ENCODE results near the gene MGRN1.

MGRN1 gene

GRCh38 chr16:4700997-4701743 is 76.5 kb downstream of the MGRN1 start:
- no peak for DNase-seq (ENCODE audit: insufficient read length, low spot score)
- TF ChIP-seq, protein P1, sequence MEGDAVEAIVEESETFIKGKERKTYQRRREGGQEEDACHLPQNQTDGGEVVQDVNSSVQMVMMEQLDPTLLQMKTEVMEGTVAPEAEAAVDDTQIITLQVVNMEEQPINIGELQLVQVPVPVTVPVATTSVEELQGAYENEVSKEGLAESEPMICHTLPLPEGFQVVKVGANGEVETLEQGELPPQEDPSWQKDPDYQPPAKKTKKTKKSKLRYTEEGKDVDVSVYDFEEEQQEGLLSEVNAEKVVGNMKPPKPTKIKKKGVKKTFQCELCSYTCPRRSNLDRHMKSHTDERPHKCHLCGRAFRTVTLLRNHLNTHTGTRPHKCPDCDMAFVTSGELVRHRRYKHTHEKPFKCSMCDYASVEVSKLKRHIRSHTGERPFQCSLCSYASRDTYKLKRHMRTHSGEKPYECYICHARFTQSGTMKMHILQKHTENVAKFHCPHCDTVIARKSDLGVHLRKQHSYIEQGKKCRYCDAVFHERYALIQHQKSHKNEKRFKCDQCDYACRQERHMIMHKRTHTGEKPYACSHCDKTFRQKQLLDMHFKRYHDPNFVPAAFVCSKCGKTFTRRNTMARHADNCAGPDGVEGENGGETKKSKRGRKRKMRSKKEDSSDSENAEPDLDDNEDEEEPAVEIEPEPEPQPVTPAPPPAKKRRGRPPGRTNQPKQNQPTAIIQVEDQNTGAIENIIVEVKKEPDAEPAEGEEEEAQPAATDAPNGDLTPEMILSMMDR (IDR thresholded peaks at IDR 0.05; ENCODE audit: insufficient read depth, missing control alignments): no peak
- no peak for FAIRE-seq

- FAIRE-seq (no peak), DNase-seq (ENCODE audit: insufficient read length, low spot score) (no peak)
- TF ChIP-seq, protein P1 (IDR thresholded peaks at IDR 0.05; ENCODE audit: insufficient read depth, missing control alignments): no peak
These were observed 77.3 kb downstream of the MGRN1 start for GRCh38 chr16:4701791-4702465.

DNA sequence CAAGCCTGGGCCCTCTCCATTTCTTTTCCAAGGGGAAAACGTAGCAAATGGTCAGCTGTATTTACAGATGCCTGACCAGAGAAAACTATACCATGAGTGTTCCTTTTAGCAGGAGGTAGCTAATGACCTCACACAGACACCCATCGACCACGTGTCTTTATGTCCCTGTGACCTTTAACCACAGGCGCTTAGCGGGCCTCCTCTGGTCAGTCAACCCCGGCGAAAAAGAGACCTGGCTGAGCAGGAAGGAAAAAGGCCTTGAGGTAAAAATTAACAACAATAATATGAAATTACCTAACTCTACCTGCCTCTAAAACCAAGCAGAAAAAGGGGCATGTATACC is 77.8 kb downstream of the MGRN1 start:
- TF ChIP-seq, protein P1 (IDR thresholded peaks at IDR 0.05; ENCODE audit: insufficient read depth, missing control alignments): no peak
- FAIRE-seq: no peak
- no peak for DNase-seq (ENCODE audit: insufficient read length, low spot score)

DNA sequence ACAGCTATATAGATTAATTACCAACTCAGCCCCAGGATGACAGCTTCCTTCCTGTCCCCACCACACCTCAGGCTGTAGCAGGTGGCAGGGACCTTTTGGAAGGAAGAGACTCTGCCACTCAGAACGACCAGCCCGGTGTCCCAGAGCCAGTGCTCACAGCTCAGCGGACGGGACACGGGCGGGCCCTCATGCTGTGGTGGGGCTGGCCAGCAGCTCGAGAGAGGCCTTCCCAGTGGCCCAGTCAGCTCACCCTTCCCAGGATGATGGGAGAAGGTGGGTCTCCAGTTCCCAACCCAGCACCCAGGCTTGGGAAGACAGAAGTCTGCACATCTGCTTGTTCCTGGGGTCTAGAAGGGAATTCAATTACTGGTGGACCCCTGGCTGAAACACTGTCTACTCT is 79.3 kb downstream of the MGRN1 start:
- no peak for FAIRE-seq
- no peak for DNase-seq (ENCODE audit: insufficient read length, low spot score)
- TF ChIP-seq, protein P1 (IDR thresholded peaks at IDR 0.05; ENCODE audit: insufficient read depth, missing control alignments): no peak

DNA sequence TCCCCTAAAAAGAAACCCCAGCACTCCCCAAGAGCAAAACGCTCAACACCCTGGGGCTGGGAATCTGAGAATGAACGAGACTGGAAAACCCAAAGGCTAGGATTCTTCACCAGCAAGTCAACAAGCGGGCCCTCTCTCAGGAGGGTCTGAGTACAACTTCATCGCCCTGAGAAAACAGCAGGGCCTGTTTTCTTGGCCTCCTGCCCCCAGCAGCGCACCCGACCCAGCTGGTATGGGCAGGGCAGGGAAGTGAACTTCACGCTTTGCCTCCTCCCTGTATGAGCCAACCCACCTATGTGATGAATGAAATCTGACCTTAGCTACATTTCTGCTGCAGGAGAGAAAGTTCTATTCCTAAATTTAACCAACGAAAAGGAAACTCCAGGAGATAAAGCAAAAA is 79.9 kb downstream of the MGRN1 start:
- DNase-seq (ENCODE audit: insufficient read length, low spot score) (no peak), FAIRE-seq (no peak)
- TF ChIP-seq, protein P1 (IDR thresholded peaks at IDR 0.05; ENCODE audit: insufficient read depth, missing control alignments): no peak

GRCh38 chr16:4704913-4705312 is 80.3 kb downstream of the MGRN1 start:
- TF ChIP-seq, protein P1 (IDR thresholded peaks at IDR 0.05; ENCODE audit: insufficient read depth, missing control alignments): no peak
- FAIRE-seq (no peak), DNase-seq (ENCODE audit: insufficient read length, low spot score) (no peak)

DNA sequence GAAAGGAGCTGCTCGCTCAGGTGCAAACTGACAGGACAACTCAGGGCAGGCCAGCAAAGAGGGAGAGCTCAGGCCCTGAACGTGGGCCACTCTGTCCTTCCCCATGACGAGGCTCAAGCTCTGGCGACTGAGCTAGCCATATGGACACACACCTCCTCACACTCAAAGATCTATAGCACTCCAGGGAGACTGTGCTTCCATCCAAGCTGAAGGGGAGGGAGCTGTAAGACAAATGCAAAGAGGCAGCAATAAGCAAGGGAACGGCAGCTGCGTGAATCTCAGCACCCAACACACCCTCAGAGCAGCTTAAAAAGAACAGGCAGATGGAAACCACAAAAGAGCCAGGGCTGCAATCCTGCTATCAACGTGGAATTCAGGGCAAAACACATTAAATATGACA is 82.2 kb downstream of the MGRN1 start:
- FAIRE-seq (no peak), DNase-seq (ENCODE audit: insufficient read length, low spot score) (no peak)
- TF ChIP-seq, protein P1 (IDR thresholded peaks at IDR 0.05; ENCODE audit: insufficient read depth, missing control alignments): no peak
